K562 (cell line): ENCODE data around the gene DNAAF9. TPM values are rescaled to one million over a fixed set of nuclear protein-coding genes. Genes with fewer than 3 reads are reported as not detected.

Source experiments
- CBFA2T2 ChIP-seq: fragments of 450-650 bp; conservative IDR thresholded peaks from 2 replicates; pipeline ENCODE4 v1.6.1; 2017; ENCODE audit warnings: mild to moderate bottlenecking
- CHCHD3 ChIP-seq: fragments of 250-450 bp; sonication (Bioruptor Pico); IDR thresholded peaks from 2 replicates; pipeline ENCODE4 v2.1.2; 2022; ENCODE audit warnings: mild to moderate bottlenecking
- CHD4 ChIP-seq: fragments of 200-600 bp; sonication (generic); IDR thresholded peaks from 3 replicates; pipeline ENCODE4 v1.6.1; 2012; ENCODE audit warnings: low read depth, mild to moderate bottlenecking, mixed read lengths, low read length, inconsistent platforms; ENCODE audit not compliant: insufficient read depth, insufficient replicate concordance, poor library complexity, severe bottlenecking
- FOXK2 ChIP-seq, 2 experiments: fragments of 450-650 bp; IDR thresholded peaks in 1 of 2; conservative IDR thresholded peaks in 1 of 2; 2 replicates each; pipeline ENCODE4 v1.6.1; 2016; ENCODE audit warnings: low read depth in 2 of 2, mild to moderate bottlenecking in 1 of 2
- GABPB1 ChIP-seq: sonication (generic); formaldehyde crosslinking; IDR thresholded peaks from 2 replicates; pipeline ENCODE4 v1.8.0; 2022; ENCODE audit warnings: mild to moderate bottlenecking, missing genetic modification reagents
- HCFC1 ChIP-seq: IDR thresholded peaks from 2 replicates; pipeline ENCODE4 v1.6.1; 2012; ENCODE audit warnings: low read depth, low read length, improper control_type of control experiment
- KLF16 ChIP-seq: IDR thresholded peaks from 2 replicates; pipeline ENCODE4 v1.6.1; 2016; ENCODE audit warnings: antibody characterized with exemption
- PCBP1 ChIP-seq: fragments of 200-400 bp; formaldehyde crosslinking; IDR thresholded peaks from 2 replicates; pipeline ENCODE4 v1.6.1; 2018; ENCODE audit warnings: mild to moderate bottlenecking, low read depth, low read length; ENCODE audit not compliant: poor library complexity, severe bottlenecking
- PCBP2 ChIP-seq: fragments of 200-400 bp; formaldehyde crosslinking; IDR thresholded peaks from 2 replicates; pipeline ENCODE4 v1.6.1; 2018; ENCODE audit warnings: low read length, low read depth, mild to moderate bottlenecking, moderate library complexity; ENCODE audit not compliant: poor library complexity, severe bottlenecking
- SLC30A9 ChIP-seq: fragments of 250-450 bp; sonication (Bioruptor Pico); IDR thresholded peaks from 2 replicates; pipeline ENCODE4 v1.8.0; 2022; ENCODE audit warnings: mild to moderate bottlenecking, moderate library complexity
- SMARCA5 ChIP-seq: fragments of 450-650 bp; IDR thresholded peaks from 2 replicates; pipeline ENCODE4 v1.6.1; 2016
- ZFPM2 ChIP-seq: fragments of 250-450 bp; sonication (Bioruptor Pico); IDR thresholded peaks from 2 replicates; pipeline ENCODE4 v1.5.1; 2022; ENCODE audit warnings: mild to moderate bottlenecking
- ZNF347 ChIP-seq: fragments of 450-650 bp; formaldehyde crosslinking; IDR thresholded peaks from 2 replicates; pipeline ENCODE4 v1.4.0; 2020; ENCODE audit warnings: low read depth, mild to moderate bottlenecking, moderate library complexity
- ZNF707 ChIP-seq: fragments of 250-450 bp; sonication (Bioruptor Pico); conservative IDR thresholded peaks from 2 replicates; pipeline ENCODE4 v1.8.0; 2022; ENCODE audit warnings: inconsistent platforms, mild to moderate bottlenecking, moderate library complexity
- polyA plus RNA-seq, 8 experiments: library from polyadenylated mRNA; depleted of rRNA in 4 of 8; stranded (reverse) in 5 of 8; unstranded in 3 of 8; fragments of >200 nt; fragmentation: Nextera tagmentation in 2 of 8; fragmentation: Illumina TruSeq in 1 of 8; extraction: Ambion mirVana in 2 of 8; extraction: Trizol in 1 of 8; gene quantifications; 2 replicates each; pipeline versions ENCODE4 v1.2.1 to v1.2.3, GENCODE V29; 2011 to 2014; ENCODE audit warnings: inconsistent platforms in 1 of 8, missing spikeins in 1 of 8
- total RNA-seq, 7 experiments: library from RNA; depleted of rRNA in 6 of 7; stranded (reverse); fragments of >200 nt in 6 of 7; fragmentation: Illumina TruSeq in 2 of 7; extraction: Trizol in 2 of 7; gene quantifications; 2 replicates each; pipeline versions ENCODE4 v1.2.1 to v1.2.3, GENCODE V29; 2011 to 2021; ENCODE audit warnings: low replicate concordance in 1 of 7
- TF ChIP-seq, protein P1 (sequence below): sonication (generic); formaldehyde crosslinking; IDR thresholded peaks from 2 replicates; pipeline ENCODE4 v1.5.0; 2020; ENCODE audit warnings: missing genetic modification reagents
- TF ChIP-seq, protein P2 (sequence below): sonication (generic); formaldehyde crosslinking; IDR thresholded peaks from 2 replicates; pipeline ENCODE4 v1.8.1; 2023; ENCODE audit warnings: missing genetic modification reagents, mild to moderate bottlenecking, borderline replicate concordance
- TF ChIP-seq, protein P3 (sequence below): fragments of 450-650 bp; formaldehyde crosslinking; IDR thresholded peaks from 2 replicates; pipeline ENCODE4 v1.4.0; 2020; ENCODE audit warnings: mild to moderate bottlenecking
- TF ChIP-seq, protein P4 (sequence below): fragments of 450-650 bp; IDR thresholded peaks from 2 replicates; pipeline ENCODE4 v1.6.1; 2017; ENCODE audit warnings: antibody characterized with exemption, mild to moderate bottlenecking

Gene DNAAF9
- total and polyA plus RNA-seq, 9 of the 15 experiments (the other 6 are each of a cell fraction or from before 2014, with no cell fraction given), result 0.42 to 2.9 (median 1.9) TPM

DNA sequence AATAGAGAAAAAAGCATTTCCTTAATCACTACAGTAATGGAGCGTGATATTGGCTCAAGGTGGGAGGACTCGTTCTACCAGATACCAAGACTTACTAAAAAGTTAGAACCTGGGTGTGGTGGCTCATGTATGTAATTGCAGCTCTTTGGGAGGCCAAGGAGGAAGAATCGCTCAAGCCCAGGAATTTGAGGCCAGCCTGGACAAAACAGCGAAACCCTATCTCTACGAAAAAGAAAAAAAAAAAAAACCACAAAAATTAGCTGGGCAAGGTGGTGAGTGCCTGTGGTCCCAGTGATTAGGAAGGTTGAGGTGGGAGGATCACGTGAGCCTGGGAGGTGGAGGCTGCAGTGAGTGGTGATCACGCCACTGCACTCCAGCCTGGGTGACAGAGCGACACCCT is 39.3 kb upstream of the DNAAF9 start (continued):
- TF ChIP-seq, protein P1, sequence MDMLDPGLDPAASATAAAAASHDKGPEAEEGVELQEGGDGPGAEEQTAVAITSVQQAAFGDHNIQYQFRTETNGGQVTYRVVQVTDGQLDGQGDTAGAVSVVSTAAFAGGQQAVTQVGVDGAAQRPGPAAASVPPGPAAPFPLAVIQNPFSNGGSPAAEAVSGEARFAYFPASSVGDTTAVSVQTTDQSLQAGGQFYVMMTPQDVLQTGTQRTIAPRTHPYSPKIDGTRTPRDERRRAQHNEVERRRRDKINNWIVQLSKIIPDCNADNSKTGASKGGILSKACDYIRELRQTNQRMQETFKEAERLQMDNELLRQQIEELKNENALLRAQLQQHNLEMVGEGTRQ (CRISPR knock-in tag), result peak; percentile 85
- TF ChIP-seq CBFA2T2, result peak; percentile 90
- TF ChIP-seq, protein P2, sequence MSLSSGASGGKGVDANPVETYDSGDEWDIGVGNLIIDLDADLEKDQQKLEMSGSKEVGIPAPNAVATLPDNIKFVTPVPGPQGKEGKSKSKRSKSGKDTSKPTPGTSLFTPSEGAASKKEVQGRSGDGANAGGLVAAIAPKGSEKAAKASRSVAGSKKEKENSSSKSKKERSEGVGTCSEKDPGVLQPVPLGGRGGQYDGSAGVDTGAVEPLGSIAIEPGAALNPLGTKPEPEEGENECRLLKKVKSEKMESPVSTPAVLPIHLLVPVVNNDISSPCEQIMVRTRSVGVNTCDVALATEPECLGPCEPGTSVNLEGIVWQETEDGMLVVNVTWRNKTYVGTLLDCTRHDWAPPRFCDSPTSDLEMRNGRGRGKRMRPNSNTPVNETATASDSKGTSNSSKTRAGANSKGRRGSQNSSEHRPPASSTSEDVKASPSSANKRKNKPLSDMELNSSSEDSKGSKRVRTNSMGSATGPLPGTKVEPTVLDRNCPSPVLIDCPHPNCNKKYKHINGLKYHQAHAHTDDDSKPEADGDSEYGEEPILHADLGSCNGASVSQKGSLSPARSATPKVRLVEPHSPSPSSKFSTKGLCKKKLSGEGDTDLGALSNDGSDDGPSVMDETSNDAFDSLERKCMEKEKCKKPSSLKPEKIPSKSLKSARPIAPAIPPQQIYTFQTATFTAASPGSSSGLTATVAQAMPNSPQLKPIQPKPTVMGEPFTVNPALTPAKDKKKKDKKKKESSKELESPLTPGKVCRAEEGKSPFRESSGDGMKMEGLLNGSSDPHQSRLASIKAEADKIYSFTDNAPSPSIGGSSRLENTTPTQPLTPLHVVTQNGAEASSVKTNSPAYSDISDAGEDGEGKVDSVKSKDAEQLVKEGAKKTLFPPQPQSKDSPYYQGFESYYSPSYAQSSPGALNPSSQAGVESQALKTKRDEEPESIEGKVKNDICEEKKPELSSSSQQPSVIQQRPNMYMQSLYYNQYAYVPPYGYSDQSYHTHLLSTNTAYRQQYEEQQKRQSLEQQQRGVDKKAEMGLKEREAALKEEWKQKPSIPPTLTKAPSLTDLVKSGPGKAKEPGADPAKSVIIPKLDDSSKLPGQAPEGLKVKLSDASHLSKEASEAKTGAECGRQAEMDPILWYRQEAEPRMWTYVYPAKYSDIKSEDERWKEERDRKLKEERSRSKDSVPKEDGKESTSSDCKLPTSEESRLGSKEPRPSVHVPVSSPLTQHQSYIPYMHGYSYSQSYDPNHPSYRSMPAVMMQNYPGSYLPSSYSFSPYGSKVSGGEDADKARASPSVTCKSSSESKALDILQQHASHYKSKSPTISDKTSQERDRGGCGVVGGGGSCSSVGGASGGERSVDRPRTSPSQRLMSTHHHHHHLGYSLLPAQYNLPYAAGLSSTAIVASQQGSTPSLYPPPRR, result no peak
- no peak for TF ChIP-seq SLC30A9 (CRISPR knock-in tag)
- TF ChIP-seq ZNF707 (CRISPR knock-in tag), result no peak
- no peak for TF ChIP-seq GABPB1 (CRISPR knock-in tag)
- no peak for TF ChIP-seq CHD4
- TF ChIP-seq PCBP1, result no peak
- peak; percentile 74; the same call in 1 of the 2 replicates for TF ChIP-seq KLF16
- TF ChIP-seq FOXK2 (conservative IDR thresholded peaks at IDR 0.05 in 1 of 2, IDR thresholded peaks at IDR 0.05 in 1 of 2; ENCODE audit: low read depth in 2 of 2), result peak in 1 of 2 experiments; percentile 31; a peak in 1 of 4 replicates
- TF ChIP-seq HCFC1, result no peak
- TF ChIP-seq PCBP2, result no peak
- TF ChIP-seq, protein P3, sequence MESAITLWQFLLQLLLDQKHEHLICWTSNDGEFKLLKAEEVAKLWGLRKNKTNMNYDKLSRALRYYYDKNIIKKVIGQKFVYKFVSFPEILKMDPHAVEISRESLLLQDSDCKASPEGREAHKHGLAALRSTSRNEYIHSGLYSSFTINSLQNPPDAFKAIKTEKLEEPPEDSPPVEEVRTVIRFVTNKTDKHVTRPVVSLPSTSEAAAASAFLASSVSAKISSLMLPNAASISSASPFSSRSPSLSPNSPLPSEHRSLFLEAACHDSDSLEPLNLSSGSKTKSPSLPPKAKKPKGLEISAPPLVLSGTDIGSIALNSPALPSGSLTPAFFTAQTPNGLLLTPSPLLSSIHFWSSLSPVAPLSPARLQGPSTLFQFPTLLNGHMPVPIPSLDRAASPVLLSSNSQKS, result no peak
- TF ChIP-seq SMARCA5, result 0 out of 2 replicates have a peak, but pooled peaks have one; percentile 36
- TF ChIP-seq ZFPM2 (CRISPR knock-in tag), result no peak
- TF ChIP-seq CHCHD3 (CRISPR knock-in tag), result no peak
- TF ChIP-seq, protein P4, sequence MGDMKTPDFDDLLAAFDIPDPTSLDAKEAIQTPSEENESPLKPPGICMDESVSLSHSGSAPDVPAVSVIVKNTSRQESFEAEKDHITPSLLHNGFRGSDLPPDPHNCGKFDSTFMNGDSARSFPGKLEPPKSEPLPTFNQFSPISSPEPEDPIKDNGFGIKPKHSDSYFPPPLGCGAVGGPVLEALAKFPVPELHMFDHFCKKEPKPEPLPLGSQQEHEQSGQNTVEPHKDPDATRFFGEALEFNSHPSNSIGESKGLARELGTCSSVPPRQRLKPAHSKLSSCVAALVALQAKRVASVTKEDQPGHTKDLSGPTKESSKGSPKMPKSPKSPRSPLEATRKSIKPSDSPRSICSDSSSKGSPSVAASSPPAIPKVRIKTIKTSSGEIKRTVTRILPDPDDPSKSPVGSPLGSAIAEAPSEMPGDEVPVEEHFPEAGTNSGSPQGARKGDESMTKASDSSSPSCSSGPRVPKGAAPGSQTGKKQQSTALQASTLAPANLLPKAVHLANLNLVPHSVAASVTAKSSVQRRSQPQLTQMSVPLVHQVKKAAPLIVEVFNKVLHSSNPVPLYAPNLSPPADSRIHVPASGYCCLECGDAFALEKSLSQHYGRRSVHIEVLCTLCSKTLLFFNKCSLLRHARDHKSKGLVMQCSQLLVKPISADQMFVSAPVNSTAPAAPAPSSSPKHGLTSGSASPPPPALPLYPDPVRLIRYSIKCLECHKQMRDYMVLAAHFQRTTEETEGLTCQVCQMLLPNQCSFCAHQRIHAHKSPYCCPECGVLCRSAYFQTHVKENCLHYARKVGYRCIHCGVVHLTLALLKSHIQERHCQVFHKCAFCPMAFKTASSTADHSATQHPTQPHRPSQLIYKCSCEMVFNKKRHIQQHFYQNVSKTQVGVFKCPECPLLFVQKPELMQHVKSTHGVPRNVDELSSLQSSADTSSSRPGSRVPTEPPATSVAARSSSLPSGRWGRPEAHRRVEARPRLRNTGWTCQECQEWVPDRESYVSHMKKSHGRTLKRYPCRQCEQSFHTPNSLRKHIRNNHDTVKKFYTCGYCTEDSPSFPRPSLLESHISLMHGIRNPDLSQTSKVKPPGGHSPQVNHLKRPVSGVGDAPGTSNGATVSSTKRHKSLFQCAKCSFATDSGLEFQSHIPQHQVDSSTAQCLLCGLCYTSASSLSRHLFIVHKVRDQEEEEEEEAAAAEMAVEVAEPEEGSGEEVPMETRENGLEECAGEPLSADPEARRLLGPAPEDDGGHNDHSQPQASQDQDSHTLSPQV, result no peak
- no peak for TF ChIP-seq ZNF347 (CRISPR knock-in tag)
